Measurements from ENCODE around the gene CPAMD8.
"Not testable (repeated sequence)": the region's sequence is repeated elsewhere in the genome, so short reads cannot be mapped to it uniquely, and the experiment has no call there.

Gene CPAMD8

GRCh38 chr19:16998635-16999194 lies 27.9 kb downstream of the CPAMD8 start:
- H3K4me3 ChIP-seq (ENCODE audit: low read depth, low read length): no peak overlapping the region
- no peak for TF ChIP-seq CTCF (IDR thresholded peaks at IDR 0.05; ENCODE audit: low read depth, low read length)
- H3K36me3 ChIP-seq: no peaks in the 10 kb centered on the region

GRCh38 chr19:16996838-16997490 lies 29.6 kb downstream of the CPAMD8 start:
- not testable (repeated sequence) for H3K9me3 ChIP-seq; H3K36me3 ChIP-seq; H3K4me1 ChIP-seq; DNase-seq; H3K4me3 ChIP-seq (ENCODE audit: low read depth, low read length); H3K27me3 ChIP-seq

More at GRCh38 chr19:16998635-16999194, 27.9 kb downstream of the CPAMD8 start:
- Histone ChIP-seq H3K4me1 (no peaks in the 10 kb centered on the region), H3K9me3 (no peaks in the 10 kb centered on the region), H3K27me3 (no peaks in the 10 kb centered on the region)
- DNase-seq: no peak

- H3K4me3 ChIP-seq (ENCODE audit: low read depth, low read length): no peak overlapping the region
- no peaks in the 10 kb centered on the region for H3K36me3 ChIP-seq
- no peaks in the 10 kb centered on the region for H3K27me3 ChIP-seq
- H3K9me3 ChIP-seq: no peaks in the 10 kb centered on the region
- DNase-seq: no peak
- TF ChIP-seq CTCF (IDR thresholded peaks at IDR 0.05; ENCODE audit: low read depth, low read length): no peak
- no peaks in the 10 kb centered on the region for H3K4me1 ChIP-seq
These were observed 37.9 kb downstream of the CPAMD8 start for GRCh38 chr19:16988661-16989060.

- H3K4me1 ChIP-seq: no peaks in the 10 kb centered on the region
- no peaks in the 10 kb centered on the region for H3K9me3 ChIP-seq
- H3K36me3 ChIP-seq: no peaks in the 10 kb centered on the region
- H3K27me3 ChIP-seq: no peaks in the 10 kb centered on the region
- no peak overlapping the region for H3K4me3 ChIP-seq (ENCODE audit: low read depth, low read length)
- no peak for TF ChIP-seq CTCF (IDR thresholded peaks at IDR 0.05; ENCODE audit: low read depth, low read length)
- no peak for DNase-seq
These were observed 41.2 kb downstream of the CPAMD8 start for GRCh38 chr19:16985403-16985802.

- not testable (repeated sequence) for H3K4me1 ChIP-seq; H3K4me3 ChIP-seq (ENCODE audit: low read depth, low read length); H3K36me3 ChIP-seq; DNase-seq; H3K9me3 ChIP-seq; H3K27me3 ChIP-seq
These were observed 44.0 kb downstream of the CPAMD8 start for GRCh38 chr19:16982586-16982985.

- no peaks in the 10 kb centered on the region for H3K9me3 ChIP-seq
- no peak overlapping the region for H3K4me3 ChIP-seq (ENCODE audit: low read depth, low read length)
- no peaks in the 10 kb centered on the region for H3K36me3 ChIP-seq
- no peak for DNase-seq
- TF ChIP-seq CTCF (IDR thresholded peaks at IDR 0.05; ENCODE audit: low read depth, low read length): no peak
- H3K4me1 ChIP-seq: no peaks in the 10 kb centered on the region
- no peaks in the 10 kb centered on the region for H3K27me3 ChIP-seq
These were observed 47.5 kb downstream of the CPAMD8 start for GRCh38 chr19:16978839-16979802.

- no peak for DNase-seq
- H3K4me3 ChIP-seq (ENCODE audit: low read depth, low read length): no peak overlapping the region
- no peaks in the 10 kb centered on the region for H3K4me1 ChIP-seq
- no peaks in the 10 kb centered on the region for H3K36me3 ChIP-seq
- H3K27me3 ChIP-seq: no peaks in the 10 kb centered on the region
- no peaks in the 10 kb centered on the region for H3K9me3 ChIP-seq
- TF ChIP-seq CTCF (IDR thresholded peaks at IDR 0.05; ENCODE audit: low read depth, low read length): no peak
These were observed 48.5 kb downstream of the CPAMD8 start for GRCh38 chr19:16978156-16978555.
